MM.1S (cell line): Measurements from ENCODE around the gene KRT5.

Experiments used
- DNase-seq: peaks from one replicate; pipeline ENCODE4 v3.0.0-alpha.2; 2015
- H2AFZ ChIP-seq: fragments of 300-600 bp; sonication (generic); 2 replicates; pipeline ENCODE4 v1.6.0; 2016; ENCODE audit warnings: antibody characterized with exemption, low read length
- H3F3A ChIP-seq: fragments of 300-600 bp; sonication (generic); 2 replicates; pipeline ENCODE4 v1.6.1; 2016; ENCODE audit warnings: mild to moderate bottlenecking, antibody characterized with exemption, low read length, moderate library complexity, mixed read lengths; ENCODE audit not compliant: insufficient read depth
- H3K27ac ChIP-seq: fragments of 300-600 bp; sonication (generic); 2 replicates; pipeline ENCODE4 v1.5.1; 2016; ENCODE audit warnings: mild to moderate bottlenecking, low read length
- H3K27me3 ChIP-seq: fragments of 300-600 bp; sonication (generic); replicated peaks from 2 replicates; pipeline ENCODE4 v1.6.0; 2016; ENCODE audit warnings: low read length; ENCODE audit not compliant: insufficient read depth
- H3K36me3 ChIP-seq: fragments of 300-600 bp; sonication (generic); replicated peaks from 2 replicates; pipeline ENCODE4 v1.6.1; 2016; ENCODE audit warnings: mild to moderate bottlenecking, low read length, mixed read lengths; ENCODE audit not compliant: insufficient read depth
- H3K4me1 ChIP-seq: fragments of 300-600 bp; sonication (generic); 2 replicates; pipeline ENCODE4 v1.6.1; 2016; ENCODE audit warnings: low read length, mixed read lengths
- H3K4me2 ChIP-seq: fragments of 300-600 bp; sonication (generic); 2 replicates; pipeline ENCODE4 v1.6.0; 2016; ENCODE audit warnings: low read depth, low read length
- H3K4me3 ChIP-seq: fragments of 300-600 bp; sonication (generic); 2 replicates; pipeline ENCODE4 v1.5.1; 2016; ENCODE audit warnings: low read length, mixed read lengths
- H3K79me2 ChIP-seq: fragments of 300-600 bp; sonication (generic); 2 replicates; pipeline ENCODE4 v1.6.1; 2016; ENCODE audit warnings: mixed run types, low read length, mixed read lengths
- H3K9ac ChIP-seq: fragments of 300-600 bp; sonication (generic); 2 replicates; pipeline ENCODE4 v1.6.1; 2016; ENCODE audit warnings: low read length, mixed read lengths
- H3K9me2 ChIP-seq: fragments of 300-600 bp; sonication (generic); replicated peaks from 2 replicates; pipeline ENCODE4 v1.6.1; 2016; ENCODE audit warnings: mild to moderate bottlenecking, low read length, mixed read lengths; ENCODE audit not compliant: insufficient read depth
- H3K9me3 ChIP-seq: fragments of 300-600 bp; sonication (generic); replicated peaks from 2 replicates; pipeline ENCODE4 v1.6.1; 2016; ENCODE audit warnings: mild to moderate bottlenecking, low read length, mixed read lengths; ENCODE audit not compliant: insufficient read depth
- H4K20me1 ChIP-seq: fragments of 300-600 bp; sonication (generic); 2 replicates; pipeline ENCODE4 v1.6.1; 2016; ENCODE audit warnings: mild to moderate bottlenecking, low read length, moderate library complexity, mixed read lengths; ENCODE audit not compliant: insufficient read depth
- CTCF ChIP-seq: fragments of 300-600 bp; sonication (generic); IDR thresholded peaks from 2 replicates; pipeline ENCODE4 v1.5.1; 2016; ENCODE audit warnings: antibody characterized with exemption, low read length, mixed read lengths
- EZH2 ChIP-seq: fragments of 300-600 bp; sonication (generic); optimal IDR thresholded peaks from 2 replicates; pipeline ENCODE3; 2017; ENCODE audit warnings: low read depth, mild to moderate bottlenecking, antibody characterized with exemption, low read length, mixed read lengths
- EZH2phosphoT487 ChIP-seq: fragments of 300-600 bp; sonication (generic); IDR thresholded peaks from 2 replicates; pipeline ENCODE4 v1.6.1; 2018; ENCODE audit warnings: antibody characterized with exemption, low read length

The KRT5 gene

GRCh38 chr12:52464897-52465296, 55.3 kb downstream of the KRT5 start:
- H3K4me2 ChIP-seq = no peak overlapping the region
- H3K79me2 ChIP-seq = no peaks in the 10 kb centered on the region
- DNase-seq = no peak
- H3K27me3 ChIP-seq = no peaks in the 10 kb centered on the region; the same call in 1 of the 2 replicates
- H3K9ac ChIP-seq = no peak overlapping the region
- H3K4me3 ChIP-seq = no peak overlapping the region
- H3K27ac ChIP-seq = no peak overlapping the region
- no peaks in the 10 kb centered on the region for H3K36me3 ChIP-seq
- H3K9me3 ChIP-seq = no peaks in the 10 kb centered on the region
- no peaks in the 10 kb centered on the region for H4K20me1 ChIP-seq
- TF ChIP-seq EZH2phosphoT487 (no peak), CTCF (no peak), EZH2 (no peak)
- H3K9me2 ChIP-seq = no peaks in the 10 kb centered on the region
- no peaks in the 10 kb centered on the region for H3K4me1 ChIP-seq
- H2AFZ ChIP-seq = no peak overlapping the region
- no peaks in the 10 kb centered on the region for H3F3A ChIP-seq
